ENCODE data around the gene DDIT3. TPM values are rescaled to one million over a fixed set of nuclear protein-coding genes. Genes with fewer than 3 reads are reported as not detected.

DDIT3 gene
- total RNA-seq, 1 experiment from 2014 or later: 14.1 TPM

- Mint-ChIP-seq H3K27ac (no peak overlapping the region), H3K27me3 (ENCODE audit: low read depth) (peaks cover 52% of the 10 kb centered on the region), H3K4me1 (no peaks in the 10 kb centered on the region; a peak in 1 of 4 replicates), H3K4me3 (no peak overlapping the region), H3K36me3 (ENCODE audit: insufficient read depth in 1 of 3, low read depth in 3 of 3) (peaks cover 0 to 28% (median 17%) of the 10 kb centered on the region in 3 experiments), H3K9me3 (no peaks in the 10 kb centered on the region)
- no peak overlapping the region for H3K18ac ChIP-seq (ENCODE audit: insufficient read length, low read depth, low read length)
- WGBS (ENCODE audit: extremely low coverage, insufficient read length, low lambda C conversion rate): no CpG with 5 or more reads among the region's 10 CpGs
- H2BK12ac ChIP-seq (ENCODE audit: insufficient read length, low read depth, low read length): no peak overlapping the region
- H3K4me2 ChIP-seq (ENCODE audit: insufficient read depth, insufficient read length, low read length): no peak overlapping the region
- H3K23me2 ChIP-seq (ENCODE audit: insufficient read length, low read depth, low read length, poor library complexity, severe bottlenecking): no peaks in the 10 kb centered on the region
- H3K79me1 ChIP-seq (ENCODE audit: insufficient read depth, low read depth, low read length, poor library complexity, severe bottlenecking): no peaks in the 10 kb centered on the region
- no peaks in the 10 kb centered on the region for H3K79me2 ChIP-seq (ENCODE audit: insufficient read depth, low read length)
- no peak for TF ChIP-seq CTCF (conservative IDR thresholded peaks at IDR 0.05)
- H2BK20ac ChIP-seq (ENCODE audit: low read depth, low read length, poor library complexity, severe bottlenecking): no peak overlapping the region
- H4K8ac ChIP-seq (replicated peaks; ENCODE audit: insufficient read length, low read depth, low read length): no peak overlapping the region
- no peak overlapping the region for H3K27ac ChIP-seq (ENCODE audit: insufficient read length, low read depth, low read length)
- no peak overlapping the region for H3K23ac ChIP-seq (ENCODE audit: insufficient read length, low read depth, low read length)
- no peak overlapping the region for H3K4ac ChIP-seq (ENCODE audit: low read depth, low read length)
- H3K9me3 ChIP-seq (ENCODE audit: control insufficient read depth, low read depth, low read length): no peaks in the 10 kb centered on the region
- H3K14ac ChIP-seq (ENCODE audit: insufficient read depth, low read length): no peak overlapping the region
- no peak overlapping the region for H2BK15ac ChIP-seq (ENCODE audit: low read depth, low read length)
- H4K91ac ChIP-seq (ENCODE audit: insufficient read length, low read depth, low read length): no peak overlapping the region
- no peak overlapping the region for H3T11ph ChIP-seq (ENCODE audit: low read length)
- H4K5ac ChIP-seq (ENCODE audit: insufficient read length, low read depth, low read length): no peak overlapping the region
- no peaks in the 10 kb centered on the region for H4K20me1 ChIP-seq (ENCODE audit: control insufficient read depth, insufficient read depth, insufficient read length)
- no peak for DNase-seq
- H2BK120ac ChIP-seq (ENCODE audit: low read depth, low read length, poor library complexity, severe bottlenecking): no peak overlapping the region
- no peak overlapping the region for H3K56ac ChIP-seq (ENCODE audit: insufficient read length, low read depth, low read length)
- no peak overlapping the region for H3K9ac ChIP-seq (ENCODE audit: extremely low read depth, insufficient read length, low read length)
- H2AFZ ChIP-seq (ENCODE audit: low read length): no peak overlapping the region
- H3K4me1 ChIP-seq (ENCODE audit: insufficient read depth, low read length): no peaks in the 10 kb centered on the region
- H2AK5ac ChIP-seq (ENCODE audit: insufficient read length, low read length): no peak overlapping the region
- peaks cover 13% of the 10 kb centered on the region; the same call in 1 of the 2 replicates for H3K27me3 ChIP-seq (ENCODE audit: insufficient read depth, low read length)
- no peak overlapping the region for H2BK5ac ChIP-seq (ENCODE audit: insufficient read length, low read length)
These were observed 50.8 kb downstream of the DDIT3 start for GRCh38 chr12:57469296-57470164.

Measured in H9 (cell line).